RWPE2 (cell line): ENCODE data around the gene PUM2.

ENCODE experiments used
- ATAC-seq: fragments of 200-7000 bp; cut with Tn5 transposase; 3 replicates; pipeline ENCODE4 v1.9.1; 2021; ENCODE audit warnings: low read depth
- DNase-seq: peaks from one replicate; pipeline ENCODE4 v3.0.0-alpha.2; 2020; ENCODE audit warnings: low spot score
- H3K27ac ChIP-seq: fragments of 450-650 bp; 2 replicates; pipeline ENCODE4 v1.5.1; 2017; ENCODE audit warnings: mild to moderate bottlenecking; ENCODE audit not compliant: poor library complexity, severe bottlenecking
- H3K27me3 ChIP-seq: fragments of 250-450 bp; sonication (Bioruptor Pico); 2 replicates; pipeline ENCODE4 v1.5.1; 2021; ENCODE audit warnings: mild to moderate bottlenecking, moderate library complexity; ENCODE audit not compliant: insufficient read depth, poor library complexity, severe bottlenecking
- H3K36me3 ChIP-seq: fragments of 250-450 bp; sonication (Bioruptor Pico); 2 replicates; pipeline ENCODE4 v1.5.1; 2020; ENCODE audit warnings: low read depth, mild to moderate bottlenecking, moderate library complexity
- H3K4me1 ChIP-seq: fragments of 250-450 bp; sonication (Bioruptor Pico); 2 replicates; pipeline ENCODE4 v1.5.1; 2021; ENCODE audit warnings: mild to moderate bottlenecking, moderate library complexity; ENCODE audit not compliant: insufficient read depth, poor library complexity, severe bottlenecking
- H3K4me3 ChIP-seq: fragments of 250-450 bp; sonication (Bioruptor Pico); 2 replicates; pipeline ENCODE4 v1.5.1; 2021; ENCODE audit warnings: mild to moderate bottlenecking, moderate library complexity; ENCODE audit not compliant: severe bottlenecking
- H3K9me3 ChIP-seq: fragments of 250-450 bp; sonication (Bioruptor Pico); 2 replicates; pipeline ENCODE4 v1.5.1; 2021; ENCODE audit warnings: mild to moderate bottlenecking, moderate library complexity; ENCODE audit not compliant: severe bottlenecking
- TF ChIP-seq, protein P1 (sequence below): fragments of 450-650 bp; IDR thresholded peaks from one replicate; pipeline ENCODE4 v1.5.1; 2017; ENCODE audit warnings: mild to moderate bottlenecking, moderate library complexity; ENCODE audit not compliant: poor library complexity, severe bottlenecking

Gene PUM2

DNA sequence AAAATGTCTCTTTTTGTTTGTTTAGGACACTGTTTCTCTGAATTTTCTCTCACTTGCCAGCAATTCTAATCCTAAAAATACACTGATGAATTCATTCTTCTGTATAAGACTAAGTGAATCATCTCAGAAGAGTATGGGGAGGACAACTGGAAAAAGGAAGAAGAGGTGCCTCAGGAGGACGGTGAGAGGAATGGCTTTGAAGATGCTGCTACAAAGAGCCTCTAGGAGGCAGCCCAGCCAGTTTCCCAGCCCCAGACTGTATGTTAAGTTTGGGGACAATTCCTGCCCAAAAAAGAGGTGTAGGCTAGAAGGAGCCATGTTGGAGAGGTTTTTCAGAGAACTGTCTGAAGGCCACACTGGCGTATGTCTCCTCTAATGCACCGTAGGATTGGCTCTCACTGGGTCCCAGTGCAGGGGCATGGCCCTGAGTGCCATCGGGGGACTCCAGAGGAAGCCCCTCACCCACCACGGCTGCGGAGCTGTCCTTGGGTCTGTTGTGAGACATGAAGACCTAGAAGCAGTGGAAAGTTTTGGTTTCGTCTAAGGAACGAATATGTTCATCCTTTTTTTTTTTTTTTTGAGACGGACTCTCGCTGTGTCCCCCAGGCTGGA, 122.6 kb downstream of the PUM2 start:
- Histone ChIP-seq H3K36me3 (peaks cover 5% of the 10 kb centered on the region), H3K4me1 (peaks cover 27% of the 10 kb centered on the region), H3K4me3 (no peak overlapping the region), H3K9me3 (no peaks in the 10 kb centered on the region), H3K27ac (peak overlapping the region; percentile 97), H3K27me3 (no peaks in the 10 kb centered on the region)
- ATAC-seq (no peak), DNase-seq (no peak)
- TF ChIP-seq, protein P1, sequence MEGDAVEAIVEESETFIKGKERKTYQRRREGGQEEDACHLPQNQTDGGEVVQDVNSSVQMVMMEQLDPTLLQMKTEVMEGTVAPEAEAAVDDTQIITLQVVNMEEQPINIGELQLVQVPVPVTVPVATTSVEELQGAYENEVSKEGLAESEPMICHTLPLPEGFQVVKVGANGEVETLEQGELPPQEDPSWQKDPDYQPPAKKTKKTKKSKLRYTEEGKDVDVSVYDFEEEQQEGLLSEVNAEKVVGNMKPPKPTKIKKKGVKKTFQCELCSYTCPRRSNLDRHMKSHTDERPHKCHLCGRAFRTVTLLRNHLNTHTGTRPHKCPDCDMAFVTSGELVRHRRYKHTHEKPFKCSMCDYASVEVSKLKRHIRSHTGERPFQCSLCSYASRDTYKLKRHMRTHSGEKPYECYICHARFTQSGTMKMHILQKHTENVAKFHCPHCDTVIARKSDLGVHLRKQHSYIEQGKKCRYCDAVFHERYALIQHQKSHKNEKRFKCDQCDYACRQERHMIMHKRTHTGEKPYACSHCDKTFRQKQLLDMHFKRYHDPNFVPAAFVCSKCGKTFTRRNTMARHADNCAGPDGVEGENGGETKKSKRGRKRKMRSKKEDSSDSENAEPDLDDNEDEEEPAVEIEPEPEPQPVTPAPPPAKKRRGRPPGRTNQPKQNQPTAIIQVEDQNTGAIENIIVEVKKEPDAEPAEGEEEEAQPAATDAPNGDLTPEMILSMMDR = no peak

GRCh38 chr2:20226152-20226545, 124.5 kb downstream of the PUM2 start:
- DNase-seq (no peak), ATAC-seq (no peak)
- H3K36me3 ChIP-seq = peaks cover 23% of the 10 kb centered on the region
- H3K27me3 ChIP-seq = no peaks in the 10 kb centered on the region
- TF ChIP-seq, protein P1 = no peak
- H3K4me1 ChIP-seq = peaks cover 28% of the 10 kb centered on the region
- H3K27ac ChIP-seq = peak overlapping the region; percentile 97
- H3K9me3 ChIP-seq = no peaks in the 10 kb centered on the region
- H3K4me3 ChIP-seq = no peak overlapping the region

DNA sequence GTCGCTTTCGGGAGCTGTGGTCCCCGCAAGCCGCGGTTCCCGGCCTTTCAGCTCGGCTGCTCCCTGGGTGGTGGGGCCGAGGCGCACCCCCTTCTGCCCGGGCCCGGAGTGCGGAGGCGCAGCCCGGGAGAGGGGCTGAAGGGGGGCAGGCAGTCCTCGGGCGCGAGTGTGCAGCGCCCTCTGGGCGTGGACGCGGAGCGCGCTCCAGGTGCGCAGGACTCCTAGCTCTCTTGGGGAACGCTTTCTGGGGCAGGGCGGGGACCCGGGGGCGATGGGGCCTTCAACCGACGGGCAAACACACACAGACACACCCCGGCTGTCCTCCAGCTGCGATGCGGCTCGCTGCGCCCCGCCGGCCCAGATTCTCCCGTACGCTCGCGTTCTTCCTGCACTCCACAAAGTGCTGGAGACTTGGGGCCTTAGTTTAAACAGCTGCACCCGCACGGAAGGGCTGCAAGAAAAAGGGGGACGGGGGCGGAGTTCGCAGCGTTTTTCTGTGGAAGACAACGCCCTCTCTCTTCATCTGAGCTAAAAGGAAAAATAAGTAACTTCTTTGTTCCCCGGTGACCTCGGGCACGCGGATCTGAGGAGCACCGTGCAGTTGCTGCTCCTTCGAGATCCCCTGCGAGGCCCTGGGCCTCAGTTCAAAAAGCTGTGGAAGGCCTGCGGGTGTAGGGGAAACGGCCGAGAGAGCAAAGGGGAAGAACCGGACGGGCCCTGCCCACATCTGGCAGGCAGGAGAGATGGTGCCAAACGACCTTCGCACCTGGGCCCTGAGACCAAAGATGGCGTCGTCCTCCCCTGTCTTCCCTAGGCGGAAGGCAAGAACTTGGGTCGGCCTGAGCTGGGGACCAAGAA, 125.1 kb downstream of the PUM2 start:
- peak overlapping the region; percentile 97 for H3K27ac ChIP-seq

GRCh38 chr2:20224716-20225293, 125.8 kb downstream of the PUM2 start, which contains the start of gene SDC1:
Gene SDC1 (minus strand): TSS chr2:20225130. CDS start chr2:20224867, 263 bp downstream.
- Histone ChIP-seq H3K27ac (peak within 1 kb of the TSS; percentile 97), H3K27me3 (no peaks in the 10 kb centered on the region), H3K9me3 (no peaks in the 10 kb centered on the region), H3K4me3 (peak within 1 kb of the TSS; percentile 98), H3K4me1 (peaks cover 35% of the 10 kb centered on the region), H3K36me3 (peaks cover 36% of the 10 kb centered on the region)
- ATAC-seq (peak; percentile 46), DNase-seq (peak; percentile 83)
- TF ChIP-seq, protein P1 = no peak

More for the DNA sequence above, 125.1 kb downstream of the PUM2 start:
- Histone ChIP-seq H3K27me3 (no peaks in the 10 kb centered on the region), H3K4me3 (peak overlapping the region; percentile 98), H3K9me3 (no peaks in the 10 kb centered on the region), H3K4me1 (peaks cover 28% of the 10 kb centered on the region), H3K36me3 (peaks cover 30% of the 10 kb centered on the region)
- peak; percentile 77 for ATAC-seq
- TF ChIP-seq, protein P1 = peak; percentile 87
- DNase-seq = peak; percentile 83
